Tibial nerve (tissue), 3 donors: ENCODE data around the gene IQSEC1.

Experiments
- CTCF ChIP-seq, 5 experiments: fragments of 200-600 bp in 3 of 5; fragments of 450-650 bp in 2 of 5; sonication (generic) in 3 of 5; IDR thresholded peaks; one replicate each; pipeline ENCODE4 v1.5.1; 2016 to 2019; ENCODE audit warnings: antibody characterized with exemption in 5 of 5, mild to moderate bottlenecking in 3 of 5, moderate library complexity in 2 of 5
- POLR2A ChIP-seq, 2 donors: fragments of 450-650 bp; IDR thresholded peaks; one replicate each; pipeline ENCODE4 v1.6.1; 2017; ENCODE audit warnings: antibody characterized with exemption in 2 of 2, mild to moderate bottlenecking in 2 of 2, moderate library complexity in 2 of 2

- TF ChIP-seq CTCF (IDR thresholded peaks at IDR 0.05): no peak
- no peak for TF ChIP-seq POLR2A (IDR thresholded peaks at IDR 0.05)
Observed at GRCh38 chr3:13120289-13120927, 47.2 kb upstream of the IQSEC1 start.
